D721Med (cell line): ENCODE results near the gene PRRG3.

ENCODE experiments used
- DNase-seq: peaks from one replicate; pipeline ENCODE4 v3.0.0; 2011; ENCODE audit warnings: low spot score; ENCODE audit not compliant: insufficient read length
- FAIRE-seq: peaks from 2 replicates; lab custom pipeline; 2011; peaks lifted over from hg19 to GRCh38; lab: Jason Lieb, UNC
- CTCF ChIP-seq: IDR thresholded peaks from 2 replicates; pipeline ENCODE4 v1.5.1; 2012; ENCODE audit warnings: mild to moderate bottlenecking, control low read depth; ENCODE audit not compliant: insufficient read depth; ENCODE audit errors: missing control alignments

PRRG3 gene

DNA sequence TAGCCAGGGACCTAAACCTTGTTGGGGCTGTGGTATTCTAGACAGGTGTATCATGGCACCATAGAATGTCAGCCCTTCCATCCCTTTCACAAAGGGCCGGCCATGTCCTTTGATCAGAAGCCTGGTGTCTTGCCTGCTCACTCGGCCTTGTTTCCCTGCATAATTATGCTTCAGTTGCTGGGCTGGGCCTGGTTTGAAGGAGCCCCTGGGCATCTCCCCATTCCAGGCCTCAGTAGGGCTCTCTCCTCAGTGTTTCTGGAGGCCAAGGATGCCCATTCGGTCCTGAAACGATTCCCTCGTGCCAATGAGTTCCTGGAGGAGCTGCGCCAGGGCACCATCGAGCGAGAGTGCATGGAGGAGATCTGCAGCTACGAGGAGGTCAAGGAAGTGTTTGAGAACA is 4.5 kb downstream of the PRRG3 start:
- no peak for FAIRE-seq
- no peak for DNase-seq
- no peak for TF ChIP-seq CTCF

DNA sequence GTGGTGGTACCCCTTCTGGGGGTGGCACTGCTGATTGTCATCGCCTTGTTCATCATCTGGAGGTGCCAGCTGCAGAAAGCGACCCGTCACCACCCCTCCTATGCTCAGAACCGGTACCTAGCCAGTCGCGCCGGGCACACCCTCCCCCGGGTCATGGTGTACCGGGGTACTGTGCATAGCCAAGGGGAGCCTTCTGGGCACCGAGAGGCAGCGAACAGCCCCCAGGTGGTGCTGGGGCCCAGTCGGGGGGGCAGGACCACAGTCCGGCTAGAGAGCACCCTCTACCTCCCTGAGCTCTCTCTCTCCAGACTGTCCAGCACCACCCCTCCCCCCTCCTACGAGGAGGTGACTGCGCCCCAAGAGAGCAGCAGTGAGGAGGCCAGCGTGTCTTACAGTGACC is 5.3 kb downstream of the PRRG3 start:
- FAIRE-seq (no peak), DNase-seq (no peak)
- no peak for TF ChIP-seq CTCF

DNA sequence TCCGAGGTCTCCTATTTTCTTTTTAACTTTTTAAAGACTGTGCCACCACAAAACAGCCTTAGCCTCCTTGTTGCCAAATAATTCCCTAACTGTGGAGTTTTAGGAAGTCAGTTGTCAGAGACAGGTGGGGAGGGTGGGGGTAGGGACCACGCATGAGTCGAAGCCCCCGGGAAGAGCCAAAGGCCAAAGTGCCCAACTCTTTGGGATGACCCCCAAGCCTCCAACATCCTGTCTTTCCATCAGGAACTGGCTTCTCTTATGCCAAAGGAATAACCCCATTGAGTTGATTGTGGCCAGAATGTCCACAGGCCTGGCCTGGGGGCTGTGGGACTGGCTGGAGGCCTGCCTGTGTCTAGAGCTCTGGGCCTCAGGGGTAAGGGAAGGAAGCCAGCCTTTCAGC is 5.8 kb downstream of the PRRG3 start:
- TF ChIP-seq CTCF = no peak
- FAIRE-seq (no peak), DNase-seq (no peak)

DNA sequence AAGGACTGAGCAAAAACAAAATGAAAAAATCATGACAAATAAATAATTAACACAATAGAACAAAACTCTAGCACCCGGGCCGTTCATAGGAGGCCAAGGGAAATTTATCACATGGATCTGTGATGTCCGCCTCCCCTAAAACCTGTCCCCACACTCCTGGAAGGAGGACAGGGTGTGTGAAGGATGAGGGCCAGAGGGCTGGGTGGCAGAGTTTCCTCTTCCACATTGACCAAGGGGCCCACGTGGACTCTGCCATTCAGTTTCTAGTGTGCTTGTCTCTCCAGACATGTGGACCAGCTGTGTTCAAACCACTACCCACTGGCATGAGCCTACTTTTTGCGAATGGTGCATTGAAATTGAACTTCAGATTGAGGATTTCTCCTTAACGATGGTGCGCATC is 6.3 kb downstream of the PRRG3 start:
- TF ChIP-seq CTCF = no peak
- DNase-seq (no peak), FAIRE-seq (no peak)

DNA sequence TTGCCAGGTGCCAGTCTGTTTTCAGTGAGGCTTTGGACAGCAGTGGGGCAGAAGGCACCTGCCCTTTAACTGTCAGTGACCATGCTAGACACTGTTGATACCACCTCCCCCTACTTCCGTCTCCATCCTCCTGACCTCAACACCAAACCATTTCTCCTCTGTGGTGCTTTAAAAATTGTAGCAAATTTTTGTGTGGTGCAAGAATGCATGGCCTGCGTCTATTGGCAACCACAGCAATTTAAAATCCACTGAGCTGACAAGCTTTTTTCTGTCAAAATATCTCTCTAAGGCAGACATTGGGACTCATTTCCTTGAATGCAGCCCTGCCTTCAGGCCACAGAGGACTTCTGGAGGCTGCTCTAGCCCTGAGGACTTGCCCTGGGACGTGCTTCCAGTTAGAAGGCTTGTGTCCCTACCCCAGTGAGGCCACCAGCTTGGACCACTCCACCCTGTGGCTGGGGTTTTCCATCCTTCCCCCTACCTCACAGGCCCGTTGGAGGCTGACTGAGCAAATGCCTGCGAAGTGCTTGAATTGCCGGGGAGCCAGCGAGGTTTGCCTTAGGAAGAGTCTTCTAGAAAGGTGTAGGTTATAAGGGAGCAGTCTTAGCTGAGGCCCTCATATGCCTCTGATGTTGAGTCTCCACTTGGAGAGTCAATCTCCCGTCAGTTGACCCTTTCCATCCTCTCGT is 6.9 kb downstream of the PRRG3 start:
- FAIRE-seq = no peak
- no peak for DNase-seq
- TF ChIP-seq CTCF = no peak

- FAIRE-seq (no peak), DNase-seq (no peak)
- no peak for TF ChIP-seq CTCF
These were observed 7.6 kb downstream of the PRRG3 start for GRCh38 chrX:151702741-151703340.

DNA sequence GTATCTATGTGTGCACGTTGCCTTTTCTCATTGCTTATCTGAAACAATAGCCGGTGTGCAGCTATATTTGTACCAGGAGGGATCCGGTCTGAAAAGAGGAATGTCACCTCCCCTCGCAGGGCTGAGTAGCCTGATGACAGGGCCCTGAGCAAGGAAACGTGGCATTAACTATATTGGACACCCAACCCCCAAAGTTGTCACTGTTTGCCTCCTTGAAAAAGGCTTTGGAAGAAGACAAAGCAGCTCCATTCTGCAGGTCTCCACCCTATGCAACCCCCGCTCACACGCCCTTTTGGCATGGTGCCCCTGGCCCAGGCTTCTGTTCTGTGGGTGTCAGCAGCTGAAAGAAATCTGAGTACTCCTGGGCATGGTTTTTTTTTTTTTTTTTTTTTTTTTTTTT is 8.2 kb downstream of the PRRG3 start:
- TF ChIP-seq CTCF = no peak
- FAIRE-seq (no peak), DNase-seq (no peak)
